IMR-90 (cell line): ENCODE data around the gene RHCE. TPM values are rescaled to one million over a fixed set of nuclear protein-coding genes. Genes with fewer than 3 reads are reported as not detected.
"Not testable (repeated sequence)": the region's sequence is repeated elsewhere in the genome, so short reads cannot be mapped to it uniquely, and the experiment has no call there.

ENCODE experiments used
- ATAC-seq: fragments of 200-7000 bp; cut with Tn5 transposase; 2 replicates; pipeline ENCODE4 v1.9.1; 2020; ENCODE audit warnings: low read depth, mild to moderate bottlenecking, moderate library complexity
- BruUV-seq: library from RNA; stranded (reverse); fragments of 400-500 nt; replicated peaks from 2 replicates; lab custom pipeline; 2021; lab: Mats Ljungman, UMichigan
- CTCF ChIA-PET: fragments of 300-600 bp; formaldehyde crosslinking; extraction: SDS; loops from one replicate; lab custom pipeline; 2021; ENCODE audit warnings: antibody characterized with exemption; lab: Yijun Ruan, JAX
- POLR2A ChIA-PET: fragments of 300-600 bp; sonication (Branson Sonifier 250); formaldehyde crosslinking; loops from one replicate; lab custom pipeline; 2022; ENCODE audit warnings: antibody characterized with exemption; ENCODE audit not compliant: unreplicated experiment; lab: Charles Lee
- DNase-seq: peaks from one replicate; pipeline ENCODE4 v3.0.0; 2013
- H2AFZ ChIP-seq: replicated peaks from 2 replicates; pipeline ENCODE3; 2013; ENCODE audit warnings: low read length, mild to moderate bottlenecking; ENCODE audit not compliant: poor library complexity
- H2AK5ac ChIP-seq: 2 replicates; pipeline ENCODE4 v1.6.1; 2013; ENCODE audit warnings: low read depth, low read length, inconsistent platforms
- H2AK9ac ChIP-seq: replicated peaks from 2 replicates; pipeline ENCODE3; 2013; ENCODE audit warnings: mild to moderate bottlenecking, low read depth, low read length, moderate library complexity; ENCODE audit not compliant: poor library complexity
- H2BK120ac ChIP-seq: 2 replicates; pipeline ENCODE4 v1.6.1; 2013; ENCODE audit warnings: low read depth, low read length, inconsistent platforms
- H2BK15ac ChIP-seq: 3 replicates; pipeline ENCODE4 v1.6.1; 2013; ENCODE audit warnings: low read depth, low read length, inconsistent platforms
- H2BK20ac ChIP-seq: 2 replicates; pipeline ENCODE4 v1.6.1; 2013; ENCODE audit warnings: low read depth, mild to moderate bottlenecking, inconsistent platforms, low read length, moderate library complexity
- H2BK5ac ChIP-seq: 2 replicates; pipeline ENCODE4 v1.6.1; 2013; ENCODE audit warnings: mild to moderate bottlenecking, low read depth, low read length, inconsistent platforms; ENCODE audit not compliant: poor library complexity, severe bottlenecking
- H3K14ac ChIP-seq: replicated peaks from 2 replicates; pipeline ENCODE4 v1.6.1; 2013; ENCODE audit warnings: low read depth, low read length, inconsistent platforms
- H3K18ac ChIP-seq: 2 replicates; pipeline ENCODE4 v1.6.1; 2013; ENCODE audit warnings: low read depth, low read length, control low read depth
- H3K23ac ChIP-seq: 2 replicates; pipeline ENCODE4 v1.6.1; 2013; ENCODE audit warnings: low read depth, low read length, inconsistent platforms
- H3K27ac ChIP-seq: 2 replicates; pipeline ENCODE4 v1.5.1; 2013; ENCODE audit warnings: mild to moderate bottlenecking, control low read depth, low read length; ENCODE audit not compliant: insufficient read depth
- H3K27me3 ChIP-seq: 2 replicates; pipeline ENCODE4 v1.6.1; 2013; ENCODE audit warnings: low read length; ENCODE audit not compliant: control insufficient read depth, insufficient read depth
- H3K36me3 ChIP-seq: 2 replicates; pipeline ENCODE4 v1.6.1; 2013; ENCODE audit warnings: low read length, mixed read lengths; ENCODE audit not compliant: control insufficient read depth, insufficient read depth
- H3K4ac ChIP-seq: 2 replicates; pipeline ENCODE4 v1.6.1; 2013; ENCODE audit warnings: low read depth, low read length, inconsistent platforms
- H3K4me1 ChIP-seq: 2 replicates; pipeline ENCODE4 v1.6.1; 2013; ENCODE audit warnings: low read length, mixed read lengths; ENCODE audit not compliant: control insufficient read depth, insufficient read depth
- H3K4me2 ChIP-seq: 2 replicates; pipeline ENCODE4 v1.6.1; 2013; ENCODE audit warnings: low read depth, mild to moderate bottlenecking, control low read depth, low read length, moderate library complexity
- H3K4me3 ChIP-seq: 2 replicates; pipeline ENCODE4 v1.5.1; 2013; ENCODE audit warnings: low read depth, mild to moderate bottlenecking, control low read depth, low read length, moderate library complexity; ENCODE audit not compliant: insufficient read depth
- H3K56ac ChIP-seq: 2 replicates; pipeline ENCODE4 v1.6.1; 2013; ENCODE audit warnings: low read length, inconsistent platforms; ENCODE audit not compliant: insufficient read depth; ENCODE audit errors: extremely low read depth
- H3K79me1 ChIP-seq, 2 experiments: 2 replicates each; pipeline ENCODE4 v1.6.1; 2013; ENCODE audit warnings: low read length in 2 of 2, inconsistent platforms in 1 of 2, low read depth in 1 of 2
- H3K9ac ChIP-seq: 2 replicates; pipeline ENCODE4 v1.6.1; 2013; ENCODE audit warnings: low read depth, low read length, control low read depth
- H3K9me1 ChIP-seq: 2 replicates; pipeline ENCODE4 v1.6.1; 2013; ENCODE audit warnings: low read length, inconsistent platforms; ENCODE audit not compliant: insufficient read depth
- H3K9me3 ChIP-seq: 2 replicates; pipeline ENCODE4 v1.6.1; 2013; ENCODE audit warnings: low read length; ENCODE audit not compliant: control insufficient read depth, insufficient read depth
- H4K20me1 ChIP-seq: 2 replicates; pipeline ENCODE4 v1.6.1; 2013; ENCODE audit warnings: low read length, inconsistent platforms; ENCODE audit not compliant: insufficient read depth
- H4K5ac ChIP-seq: 2 replicates; pipeline ENCODE4 v1.6.1; 2013; ENCODE audit warnings: mild to moderate bottlenecking, low read depth, low read length, control low read depth
- H4K8ac ChIP-seq, 2 experiments: 2 replicates each; pipeline ENCODE4 v1.6.1; 2013; ENCODE audit warnings: low read depth in 2 of 2, low read length in 2 of 2, control low read depth in 1 of 2, inconsistent platforms in 1 of 2
- H4K91ac ChIP-seq: 2 replicates; pipeline ENCODE4 v1.6.1; 2013; ENCODE audit warnings: low read depth, low read length, inconsistent platforms; ENCODE audit not compliant: insufficient read depth
- CEBPB ChIP-seq: IDR thresholded peaks from 2 replicates; pipeline ENCODE4 v1.6.1; 2012; ENCODE audit warnings: low read depth, low read length, improper control_type of control experiment
- CTCF ChIP-seq: conservative IDR thresholded peaks from 2 replicates; pipeline ENCODE4 v1.5.1; 2012; ENCODE audit warnings: mild to moderate bottlenecking, low read depth, low read length, improper control_type of control experiment
- RAD21 ChIP-seq: IDR thresholded peaks from 2 replicates; pipeline ENCODE4 v1.6.1; 2012; ENCODE audit warnings: low read length, improper control_type of control experiment
- WGBS, 2 experiments: methylation state at CpG; one replicate each; pipeline versions ENCODE4 v1.1.5 to v1.1.7; 2013; ENCODE audit warnings: missing lambda C conversion rate in 2 of 2; ENCODE audit not compliant: insufficient read length in 1 of 2; ENCODE audit errors: extremely low coverage in 2 of 2; 5-methylcytosine and 5-hydroxymethylcytosine counted together
- dilution Hi-C: fragments of 300-500 bp; cut with HindIII; formaldehyde crosslinking; loops from one replicate; pipeline ENCODE4 v1.14.3; 2018; ENCODE audit warnings: low sequenced_read_pairs; ENCODE audit not compliant: unreplicated experiment
- in situ Hi-C: fragments of 300-500 bp; cut with MboI; formaldehyde crosslinking; loops from 3 replicates; pipeline ENCODE4 v1.14.3; 2019; ENCODE audit warnings: low sequenced_read_pairs, inconsistent platforms, mixed read lengths
- intact Hi-C: fragments of 100-400 bp; cut with micrococcal nuclease; formaldehyde crosslinking; loops from 2 replicates; pipeline ENCODE4 v1.10.0; 2022
- polyA plus RNA-seq, 3 experiments: library from polyadenylated mRNA; depleted of rRNA; stranded (reverse); fragments of >200 nt; gene quantifications; 2 replicates each; pipeline ENCODE4 v1.2.3, GENCODE V29; 2012; ENCODE audit warnings: low replicate concordance in 1 of 3
- total RNA-seq: library from RNA; depleted of rRNA; stranded (reverse); fragments of >200 nt; gene quantifications from 2 replicates; pipeline ENCODE4 v1.2.3, GENCODE V29; 2012

The RHCE gene
- total and polyA plus RNA-seq, 2 of the 4 experiments (the other 2 are of a cell fraction) = 0.54 to 0.62 TPM

GRCh38 chr1:25329950-25330349 is 90.7 kb downstream of the RHCE start:
- in situ Hi-C loops, H3K36me3 ChIP-seq, CTCF ChIA-PET, H4K5ac ChIP-seq, dilution Hi-C loops, H4K8ac ChIP-seq, H3K9me1 ChIP-seq, intact Hi-C loops, H3K56ac ChIP-seq, H2AK5ac ChIP-seq, H3K14ac ChIP-seq, H3K27ac ChIP-seq, H3K18ac ChIP-seq, H3K79me1 ChIP-seq, H4K20me1 ChIP-seq, H3K4me3 ChIP-seq, H4K91ac ChIP-seq, H3K4ac ChIP-seq, BruUV-seq, H2BK120ac ChIP-seq, H3K9ac ChIP-seq, H3K27me3 ChIP-seq, H3K9me3 ChIP-seq, H2BK15ac ChIP-seq, H2AFZ ChIP-seq, H3K23ac ChIP-seq, POLR2A ChIA-PET, H3K4me1 ChIP-seq, H2AK9ac ChIP-seq, H2BK20ac ChIP-seq: not testable (repeated sequence)
- peak; percentile 72 for TF ChIP-seq CEBPB
- peak; percentile 46 for TF ChIP-seq RAD21
- 0 out of 2 replicates have a peak, but pooled peaks have one; percentile 25 for TF ChIP-seq CTCF
- ATAC-seq (peak; percentile 92), DNase-seq (peak; percentile 71)
- Histone ChIP-seq H3K4me2 (peak overlapping the region; percentile 13; the same call in 1 of the 2 replicates), H2BK5ac (peak overlapping the region; percentile 6)
- WGBS, 2 experiments = no CpG with 5 or more reads among the region's 5 CpGs

- ATAC-seq, H2AK5ac ChIP-seq, H4K91ac ChIP-seq, H4K20me1 ChIP-seq, CTCF ChIA-PET, H3K27me3 ChIP-seq, H3K18ac ChIP-seq, DNase-seq, H2AFZ ChIP-seq, H3K79me1 ChIP-seq, H3K4me3 ChIP-seq, H3K4ac ChIP-seq, H2AK9ac ChIP-seq, H2BK20ac ChIP-seq, H3K4me2 ChIP-seq, BruUV-seq, H3K9me1 ChIP-seq, H3K9me3 ChIP-seq, H4K5ac ChIP-seq, H3K4me1 ChIP-seq, in situ Hi-C loops, H3K36me3 ChIP-seq, H3K56ac ChIP-seq, H3K14ac ChIP-seq, H3K27ac ChIP-seq, POLR2A ChIA-PET, H2BK15ac ChIP-seq, intact Hi-C loops, dilution Hi-C loops, H3K9ac ChIP-seq, H4K8ac ChIP-seq, H3K23ac ChIP-seq: not testable (repeated sequence)
- Histone ChIP-seq H2BK5ac (peak overlapping the region; percentile 62), H2BK120ac (peak overlapping the region; percentile 72; the same call in 1 of the 2 replicates)
- 88% methylated on average over 2 of the region's 5 CpGs; no CpG with 5 or more reads in 1 of the 2 experiments for WGBS, 2 experiments
Observed at GRCh38 chr1:25329336-25329735, 91.3 kb downstream of the RHCE start.
